ENCODE results near the gene RTL1.

DNA sequence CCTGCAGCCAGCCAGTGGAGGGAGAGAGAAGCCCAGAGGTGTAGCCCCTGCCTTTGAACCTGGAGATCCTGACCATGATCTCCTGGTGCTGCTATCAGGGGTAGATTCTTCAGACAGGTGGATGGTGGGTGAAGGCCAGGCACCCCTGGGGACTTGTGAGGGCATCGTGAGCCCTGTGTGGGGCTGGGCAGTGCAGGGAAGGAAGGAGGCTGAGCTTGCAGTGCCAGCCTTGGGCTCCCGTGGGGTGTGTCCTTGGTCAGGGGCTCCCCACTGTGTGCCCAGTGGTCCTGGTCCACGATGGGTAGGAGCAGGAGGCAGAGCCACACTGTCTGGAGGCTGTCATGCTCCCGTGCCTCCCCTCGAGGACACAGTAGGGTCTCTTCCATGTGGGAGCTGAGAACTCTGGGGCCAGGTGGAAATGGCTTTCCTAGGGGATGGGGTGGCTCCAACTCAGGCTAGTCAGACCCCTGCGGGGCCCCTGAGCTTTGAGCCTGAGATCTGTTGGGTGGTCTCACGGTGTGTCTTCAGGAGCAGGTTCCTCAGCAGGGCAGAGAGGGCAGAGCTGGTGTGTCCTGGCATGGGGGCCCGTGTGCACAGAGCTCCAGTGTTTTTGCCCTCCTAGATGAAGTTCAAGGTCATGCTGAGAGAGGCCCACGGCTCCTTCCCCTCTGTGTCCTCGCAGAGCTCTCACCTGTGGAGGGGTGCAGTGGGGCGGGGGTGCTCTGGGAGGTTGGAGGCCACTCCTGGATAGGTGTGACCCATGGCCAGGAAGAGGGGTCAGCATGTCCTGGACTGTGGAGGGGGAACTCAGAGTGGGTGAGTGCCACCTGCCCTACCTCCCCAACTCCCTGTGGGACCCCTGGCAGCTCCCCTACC lies 25.0 kb downstream of the RTL1 start:
- TF ChIP-seq IRF2 (CRISPR knock-in tag; IDR thresholded peaks at IDR 0.05): no peak
- no peak for TF ChIP-seq ZNF331 (CRISPR knock-in tag; IDR thresholded peaks at IDR 0.05)
- no peak for TF ChIP-seq ZNF124 (CRISPR knock-in tag; IDR thresholded peaks at IDR 0.05)
- TF ChIP-seq POLR2A (IDR thresholded peaks at IDR 0.05; ENCODE audit: insufficient read depth in 1 of 2, low read depth in 2 of 2, low read length in 2 of 2): no peak
- TF ChIP-seq, protein P1, sequence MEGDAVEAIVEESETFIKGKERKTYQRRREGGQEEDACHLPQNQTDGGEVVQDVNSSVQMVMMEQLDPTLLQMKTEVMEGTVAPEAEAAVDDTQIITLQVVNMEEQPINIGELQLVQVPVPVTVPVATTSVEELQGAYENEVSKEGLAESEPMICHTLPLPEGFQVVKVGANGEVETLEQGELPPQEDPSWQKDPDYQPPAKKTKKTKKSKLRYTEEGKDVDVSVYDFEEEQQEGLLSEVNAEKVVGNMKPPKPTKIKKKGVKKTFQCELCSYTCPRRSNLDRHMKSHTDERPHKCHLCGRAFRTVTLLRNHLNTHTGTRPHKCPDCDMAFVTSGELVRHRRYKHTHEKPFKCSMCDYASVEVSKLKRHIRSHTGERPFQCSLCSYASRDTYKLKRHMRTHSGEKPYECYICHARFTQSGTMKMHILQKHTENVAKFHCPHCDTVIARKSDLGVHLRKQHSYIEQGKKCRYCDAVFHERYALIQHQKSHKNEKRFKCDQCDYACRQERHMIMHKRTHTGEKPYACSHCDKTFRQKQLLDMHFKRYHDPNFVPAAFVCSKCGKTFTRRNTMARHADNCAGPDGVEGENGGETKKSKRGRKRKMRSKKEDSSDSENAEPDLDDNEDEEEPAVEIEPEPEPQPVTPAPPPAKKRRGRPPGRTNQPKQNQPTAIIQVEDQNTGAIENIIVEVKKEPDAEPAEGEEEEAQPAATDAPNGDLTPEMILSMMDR (CRISPR knock-in tag; IDR thresholded peaks at IDR 0.05): no peak
- TF ChIP-seq MXD4 (CRISPR knock-in tag; IDR thresholded peaks at IDR 0.05): no peak
- no peak for TF ChIP-seq GABPA (IDR thresholded peaks at IDR 0.05; ENCODE audit: low read depth, low read length)
- no peak for TF ChIP-seq GABPA (CRISPR knock-in tag; IDR thresholded peaks at IDR 0.05; ENCODE audit: low read depth)
- TF ChIP-seq FOXM1 (CRISPR knock-in tag; IDR thresholded peaks at IDR 0.05): no peak
- TF ChIP-seq, protein P2, sequence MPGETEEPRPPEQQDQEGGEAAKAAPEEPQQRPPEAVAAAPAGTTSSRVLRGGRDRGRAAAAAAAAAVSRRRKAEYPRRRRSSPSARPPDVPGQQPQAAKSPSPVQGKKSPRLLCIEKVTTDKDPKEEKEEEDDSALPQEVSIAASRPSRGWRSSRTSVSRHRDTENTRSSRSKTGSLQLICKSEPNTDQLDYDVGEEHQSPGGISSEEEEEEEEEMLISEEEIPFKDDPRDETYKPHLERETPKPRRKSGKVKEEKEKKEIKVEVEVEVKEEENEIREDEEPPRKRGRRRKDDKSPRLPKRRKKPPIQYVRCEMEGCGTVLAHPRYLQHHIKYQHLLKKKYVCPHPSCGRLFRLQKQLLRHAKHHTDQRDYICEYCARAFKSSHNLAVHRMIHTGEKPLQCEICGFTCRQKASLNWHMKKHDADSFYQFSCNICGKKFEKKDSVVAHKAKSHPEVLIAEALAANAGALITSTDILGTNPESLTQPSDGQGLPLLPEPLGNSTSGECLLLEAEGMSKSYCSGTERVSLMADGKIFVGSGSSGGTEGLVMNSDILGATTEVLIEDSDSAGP (CRISPR knock-in tag; IDR thresholded peaks at IDR 0.05; ENCODE audit: borderline replicate concordance): no peak
- no peak for TF ChIP-seq JUND (CRISPR knock-in tag; IDR thresholded peaks at IDR 0.05)
- TF ChIP-seq ZNF274 (CRISPR knock-in tag; IDR thresholded peaks at IDR 0.05): no peak
- TF ChIP-seq, protein P3, sequence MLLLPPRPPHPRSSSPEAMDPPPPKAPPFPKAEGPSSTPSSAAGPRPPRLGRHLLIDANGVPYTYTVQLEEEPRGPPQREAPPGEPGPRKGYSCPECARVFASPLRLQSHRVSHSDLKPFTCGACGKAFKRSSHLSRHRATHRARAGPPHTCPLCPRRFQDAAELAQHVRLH (CRISPR knock-in tag; IDR thresholded peaks at IDR 0.05; ENCODE audit: borderline replicate concordance, low read depth): no peak
- TF ChIP-seq, protein P4, sequence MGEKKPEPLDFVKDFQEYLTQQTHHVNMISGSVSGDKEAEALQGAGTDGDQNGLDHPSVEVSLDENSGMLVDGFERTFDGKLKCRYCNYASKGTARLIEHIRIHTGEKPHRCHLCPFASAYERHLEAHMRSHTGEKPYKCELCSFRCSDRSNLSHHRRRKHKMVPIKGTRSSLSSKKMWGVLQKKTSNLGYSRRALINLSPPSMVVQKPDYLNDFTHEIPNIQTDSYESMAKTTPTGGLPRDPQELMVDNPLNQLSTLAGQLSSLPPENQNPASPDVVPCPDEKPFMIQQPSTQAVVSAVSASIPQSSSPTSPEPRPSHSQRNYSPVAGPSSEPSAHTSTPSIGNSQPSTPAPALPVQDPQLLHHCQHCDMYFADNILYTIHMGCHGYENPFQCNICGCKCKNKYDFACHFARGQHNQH (CRISPR knock-in tag; IDR thresholded peaks at IDR 0.05): no peak
- TF ChIP-seq, protein P5, sequence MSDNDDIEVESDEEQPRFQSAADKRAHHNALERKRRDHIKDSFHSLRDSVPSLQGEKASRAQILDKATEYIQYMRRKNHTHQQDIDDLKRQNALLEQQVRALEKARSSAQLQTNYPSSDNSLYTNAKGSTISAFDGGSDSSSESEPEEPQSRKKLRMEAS (IDR thresholded peaks at IDR 0.05): no peak
